T-helper 22 cell (primary cell): ENCODE measurements around the gene PTPN11.
"Not testable (repeated sequence)": the region's sequence is repeated elsewhere in the genome, so short reads cannot be mapped to it uniquely, and the experiment has no call there.

Experiments used
- DNase-seq: peaks from one replicate; pipeline ENCODE4 v3.0.0-alpha.2; 2020; ENCODE audit warnings: low read depth

The PTPN11 gene

DNA sequence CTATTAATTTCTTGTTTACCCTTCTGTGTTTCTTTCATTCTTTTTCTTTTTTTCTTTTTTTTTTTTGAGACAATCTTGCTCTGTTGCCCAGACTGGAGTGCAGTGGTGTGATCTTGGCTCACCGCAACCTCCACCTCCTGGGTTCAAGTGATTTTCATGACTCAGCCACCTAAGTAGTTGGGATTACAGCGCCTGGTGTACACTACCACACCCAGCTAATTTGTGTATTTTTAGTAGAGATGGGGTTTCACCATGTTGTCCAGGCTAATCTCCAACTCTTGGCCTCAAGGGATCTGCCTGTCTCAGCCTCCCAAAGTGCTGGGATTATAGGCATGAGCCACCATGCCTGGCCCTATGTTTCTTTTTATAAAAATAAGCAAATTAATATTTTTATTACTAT lies 29.4 kb downstream of the PTPN11 start:
- not testable (repeated sequence) for DNase-seq

DNA sequence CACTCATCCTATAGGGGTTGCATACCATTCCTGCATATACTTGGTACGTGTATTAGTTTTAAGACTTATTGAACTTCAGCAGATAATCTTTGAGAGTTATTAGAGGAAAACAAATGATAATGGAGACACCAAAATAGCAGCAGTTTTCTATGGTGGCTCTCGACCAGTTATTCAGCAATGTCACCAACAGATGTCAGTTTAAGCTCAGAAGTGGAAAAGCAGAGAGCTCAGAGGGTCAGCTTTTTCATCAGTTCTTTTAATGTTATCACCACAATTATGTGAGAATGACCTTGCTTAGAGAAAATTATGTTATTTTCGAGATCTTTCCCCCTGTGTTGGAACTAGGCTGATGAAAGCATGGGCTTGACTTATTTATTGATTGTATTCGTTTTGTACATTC lies 32.0 kb downstream of the PTPN11 start:
- no peak for DNase-seq

DNA sequence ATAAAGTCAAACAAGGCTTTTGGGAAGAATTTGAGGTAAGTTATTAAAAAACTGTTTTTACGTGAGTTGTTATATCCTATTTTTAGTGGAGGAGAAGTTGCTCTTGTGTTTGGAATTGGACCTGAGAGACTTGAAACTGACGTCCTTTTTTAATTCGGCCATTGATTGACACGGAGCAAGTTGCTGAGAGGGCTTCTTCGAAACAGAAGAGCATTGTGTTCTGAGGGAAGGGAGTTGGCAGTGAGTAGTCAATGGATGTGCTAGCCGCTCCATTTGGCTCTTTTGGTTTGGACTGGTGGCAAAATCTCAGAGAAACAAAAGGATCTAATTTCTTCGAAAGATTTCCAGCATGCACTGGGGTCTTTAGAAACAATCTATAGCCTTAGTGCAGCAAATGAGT lies 37.3 kb downstream of the PTPN11 start:
- DNase-seq, result no peak

DNA sequence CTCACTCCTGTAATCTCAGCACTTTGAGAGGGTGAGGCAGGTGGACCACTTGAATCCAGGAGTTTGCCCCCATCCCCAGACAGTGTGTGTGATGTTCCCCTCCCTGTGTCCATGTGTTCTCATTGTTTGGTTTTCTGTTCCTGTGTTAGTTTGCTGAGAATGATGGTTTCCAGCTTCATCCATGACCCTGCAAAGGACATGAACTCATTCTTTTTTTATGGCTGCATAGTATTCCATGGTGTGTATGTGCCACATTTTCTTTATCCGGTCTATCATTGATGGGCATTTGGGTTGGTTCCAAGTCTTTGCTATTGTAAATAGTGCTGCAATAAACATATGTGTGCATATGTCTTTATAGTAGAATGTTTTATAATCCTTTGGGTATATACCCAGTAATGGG lies 38.4 kb downstream of the PTPN11 start:
- not testable (repeated sequence) for DNase-seq

DNA sequence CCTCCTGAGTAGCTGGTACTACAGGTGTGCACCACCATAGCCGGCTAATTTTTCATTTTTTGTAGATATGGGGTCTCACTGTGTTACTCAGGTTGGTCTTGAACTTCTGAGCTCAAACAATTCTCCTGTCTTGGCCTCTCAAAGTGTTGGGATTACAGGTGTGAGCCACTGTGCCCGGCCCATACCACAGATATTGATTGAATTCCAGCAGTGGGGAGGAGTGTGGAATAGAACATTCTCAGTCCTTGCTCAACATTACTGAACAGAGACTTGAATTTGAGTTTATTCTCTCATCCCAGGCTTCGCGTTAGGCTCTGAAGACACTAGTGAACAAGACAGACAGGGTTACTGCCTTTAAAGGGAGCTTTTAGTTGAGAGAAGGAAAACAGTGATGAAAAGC lies 39.6 kb downstream of the PTPN11 start:
- DNase-seq, result no peak

DNA sequence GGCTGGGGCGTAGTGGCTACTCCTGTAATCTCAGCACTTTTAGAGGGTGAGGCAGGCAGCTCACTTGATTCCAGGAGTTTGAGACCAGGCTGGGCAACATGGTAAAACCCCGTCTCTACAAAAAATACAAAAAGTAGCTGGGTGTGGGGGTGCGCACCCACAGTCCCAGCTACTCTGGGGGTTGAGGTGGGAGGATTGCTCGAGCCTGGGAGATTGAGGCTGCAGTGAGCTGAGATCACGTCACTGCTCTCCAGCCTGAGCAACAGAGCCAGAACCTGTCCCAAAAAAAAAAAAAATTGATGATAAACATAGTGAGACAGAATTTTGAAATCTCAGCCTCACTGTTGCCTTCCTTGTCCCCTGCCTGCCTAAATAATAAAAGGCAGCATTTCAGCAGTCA lies 40.0 kb downstream of the PTPN11 start:
- DNase-seq, result no peak

DNA sequence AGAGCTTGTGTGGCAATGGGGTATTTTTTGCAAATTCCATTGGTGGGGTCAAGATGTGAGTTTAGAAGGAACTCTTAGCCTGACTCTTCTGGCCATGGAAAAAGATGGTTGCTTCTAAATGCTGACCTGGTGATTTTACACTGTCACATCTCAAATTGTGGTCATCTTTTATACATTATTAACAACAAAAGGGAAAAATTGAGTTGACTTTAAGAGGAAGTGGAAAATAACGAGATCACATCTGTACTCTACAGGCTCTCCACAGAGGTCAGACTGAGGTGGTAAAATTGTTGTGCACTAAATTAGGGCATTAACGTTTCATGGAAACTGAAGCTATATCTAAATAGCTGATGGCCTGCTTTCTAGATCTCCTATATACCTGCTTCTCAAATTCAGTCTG lies 44.7 kb downstream of the PTPN11 start:
- no peak for DNase-seq

DNA sequence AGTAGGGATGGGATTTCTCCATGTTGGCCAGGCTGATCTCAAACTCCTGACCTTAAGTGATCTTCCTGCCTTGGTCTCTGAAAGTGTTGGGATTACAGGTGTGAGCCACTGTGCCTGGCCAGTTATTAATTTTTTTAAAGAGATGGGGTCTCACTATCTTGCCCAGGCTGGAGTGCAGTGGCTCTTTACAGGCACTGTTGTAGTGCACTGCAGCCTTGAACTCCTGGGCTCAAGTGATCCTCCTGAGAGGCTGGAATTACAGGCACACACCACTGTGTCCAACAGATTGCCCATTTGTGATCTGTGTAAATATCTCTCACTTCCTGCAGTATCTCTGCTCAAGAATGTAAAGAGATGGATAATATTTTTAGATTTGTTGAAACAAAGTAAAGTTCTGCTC lies 45.9 kb downstream of the PTPN11 start:
- no peak for DNase-seq

DNA sequence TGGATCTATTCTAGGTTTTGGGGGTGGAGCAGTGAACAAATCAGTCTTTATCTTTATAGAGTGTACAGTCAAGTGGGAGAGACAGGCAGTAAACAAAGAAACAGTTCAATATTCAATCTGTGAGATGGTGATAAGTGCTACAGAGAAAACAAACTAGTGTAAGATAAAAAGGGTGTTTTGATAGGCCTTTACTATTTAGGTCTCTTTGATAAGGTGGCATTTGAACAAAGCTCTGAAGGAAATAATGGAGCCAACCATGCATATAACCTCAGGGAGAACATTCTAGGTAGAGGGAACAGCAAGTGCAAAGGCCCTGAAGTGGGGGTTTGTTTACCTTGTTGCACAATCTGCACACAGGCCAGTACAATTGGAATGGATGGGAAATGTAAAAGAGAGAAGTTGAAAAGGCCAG lies 47.3 kb downstream of the PTPN11 start:
- DNase-seq, result no peak

DNA sequence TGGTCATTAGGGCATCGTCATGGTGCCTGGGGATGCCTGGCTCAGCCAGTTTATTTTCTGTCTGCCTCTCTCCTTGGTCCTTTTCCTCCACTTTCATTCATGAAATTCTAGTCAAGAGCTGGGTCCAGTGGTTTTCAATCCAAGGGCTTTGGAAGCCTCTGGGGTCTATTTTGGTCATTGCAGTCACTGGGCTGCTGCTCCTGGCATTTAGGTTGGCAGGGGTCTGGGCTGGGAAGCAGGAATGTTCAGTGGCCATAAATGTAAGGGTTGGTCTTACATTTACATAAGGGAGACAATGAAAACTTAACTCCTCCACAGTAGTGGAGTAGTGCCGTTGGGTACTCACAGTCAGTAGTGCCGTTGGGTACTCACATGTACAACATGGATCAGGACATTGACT lies 48.1 kb downstream of the PTPN11 start:
- no peak for DNase-seq

DNA sequence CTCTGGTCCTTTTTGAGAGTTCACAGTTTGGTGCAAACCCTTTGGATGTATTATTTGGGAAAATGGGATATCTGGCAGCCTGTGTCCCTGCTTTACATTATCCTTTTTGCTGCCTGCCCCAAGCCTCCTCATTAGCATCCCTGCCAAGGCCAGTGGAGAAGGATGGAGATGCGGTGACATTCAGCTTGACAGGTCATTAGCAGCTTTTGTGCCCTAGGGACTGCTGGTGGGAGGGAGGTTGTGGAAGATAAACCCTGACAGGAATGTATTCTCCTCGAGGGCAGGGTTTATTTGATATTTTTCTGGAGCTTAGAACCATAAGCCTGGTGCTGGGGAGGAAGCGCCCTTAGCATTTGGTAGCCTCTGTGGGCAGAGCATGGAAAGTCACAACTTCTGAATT lies 49.3 kb downstream of the PTPN11 start:
- no peak for DNase-seq

DNA sequence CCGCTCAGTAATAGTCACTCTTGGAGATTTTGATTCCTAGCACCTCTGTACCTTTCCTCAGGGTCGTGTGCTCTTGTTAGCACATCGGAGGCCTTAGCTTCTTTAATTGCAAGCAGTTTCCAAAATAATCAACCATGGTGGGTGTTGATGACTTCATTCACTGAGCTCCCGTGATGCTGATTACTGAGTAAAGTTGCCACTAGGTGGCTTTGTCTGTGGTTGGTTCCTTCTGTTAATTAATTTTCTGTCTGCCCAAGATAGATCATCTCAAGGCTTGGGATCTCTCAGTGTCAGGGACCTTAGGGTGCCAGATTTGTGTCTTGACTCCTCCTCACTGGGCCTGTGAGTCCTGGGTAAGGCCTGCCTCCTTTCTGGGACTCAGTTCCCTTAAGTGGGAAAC lies 54.3 kb downstream of the PTPN11 start:
- DNase-seq, result no peak

DNA sequence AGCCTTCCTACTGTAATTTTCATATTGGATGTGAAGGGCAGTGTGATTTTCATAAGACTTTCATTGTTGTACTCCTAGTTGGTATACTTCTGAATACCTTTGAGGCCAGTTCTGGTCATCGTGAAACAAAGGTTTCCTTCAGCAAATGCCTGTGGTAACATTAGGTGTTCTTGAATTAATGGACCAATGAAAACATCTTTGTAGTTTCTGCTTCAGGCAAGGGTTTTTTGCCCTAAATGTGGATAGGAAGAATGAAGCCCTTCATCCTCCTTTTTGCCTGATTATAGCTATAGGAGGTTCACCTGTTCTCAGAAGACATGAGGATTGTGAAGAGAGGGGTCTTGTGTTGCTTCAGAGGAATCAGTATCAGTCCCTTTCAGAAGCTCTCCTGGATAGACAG lies 60.7 kb downstream of the PTPN11 start:
- no peak for DNase-seq

DNA sequence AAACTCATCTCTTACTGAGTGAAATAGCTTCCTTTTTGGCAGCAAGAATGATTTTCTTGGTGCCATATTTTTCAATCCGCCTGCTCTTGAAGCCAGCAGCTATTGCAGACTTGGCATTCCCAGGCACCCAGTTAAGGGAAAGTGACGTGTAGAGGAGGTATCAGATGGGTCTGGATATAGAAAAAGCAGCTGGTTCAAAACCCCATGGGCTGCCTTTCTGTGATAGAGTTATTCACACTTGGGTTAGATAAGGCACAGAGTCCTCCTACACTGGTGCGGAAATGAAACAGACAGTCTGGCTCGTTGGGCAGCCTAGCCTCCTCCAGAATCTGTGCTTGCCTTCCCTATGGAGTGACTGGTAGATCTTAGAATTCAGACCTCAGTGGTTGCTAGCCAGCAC lies 62.2 kb downstream of the PTPN11 start:
- DNase-seq, result no peak

DNA sequence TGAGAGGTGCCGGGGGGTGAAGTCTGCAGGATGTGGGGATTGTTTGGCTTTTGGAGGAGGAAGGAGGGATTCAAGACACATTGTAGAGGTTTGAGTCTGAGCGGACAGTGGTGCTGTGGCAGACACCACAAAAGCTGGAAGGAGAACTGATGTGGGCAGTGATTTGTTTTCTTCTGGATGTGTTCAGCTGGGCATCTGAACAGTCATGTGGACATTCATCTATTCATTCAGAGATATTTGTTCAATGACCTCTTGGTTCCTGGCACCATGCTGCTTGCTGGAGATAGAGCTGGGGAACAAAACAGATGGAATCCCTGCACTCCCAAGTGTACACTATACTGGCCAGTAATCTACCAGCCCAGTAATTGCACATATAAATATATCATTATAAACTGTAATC lies 64.0 kb downstream of the PTPN11 start:
- no peak for DNase-seq

DNA sequence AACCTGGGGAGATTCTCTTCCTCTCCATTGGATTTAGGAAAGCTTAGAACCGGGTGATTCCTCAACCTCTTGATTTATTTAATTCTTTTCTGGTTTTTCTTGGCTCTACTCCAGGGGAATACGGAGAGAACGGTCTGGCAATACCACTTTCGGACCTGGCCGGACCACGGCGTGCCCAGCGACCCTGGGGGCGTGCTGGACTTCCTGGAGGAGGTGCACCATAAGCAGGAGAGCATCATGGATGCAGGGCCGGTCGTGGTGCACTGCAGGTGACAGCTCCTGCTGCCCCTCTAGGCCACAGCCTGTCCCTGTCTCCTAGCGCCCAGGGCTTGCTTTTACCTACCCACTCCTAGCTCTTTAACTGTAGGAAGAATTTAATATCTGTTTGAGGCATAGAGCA lies 67.6 kb downstream of the PTPN11 start:
- no peak for DNase-seq

DNA sequence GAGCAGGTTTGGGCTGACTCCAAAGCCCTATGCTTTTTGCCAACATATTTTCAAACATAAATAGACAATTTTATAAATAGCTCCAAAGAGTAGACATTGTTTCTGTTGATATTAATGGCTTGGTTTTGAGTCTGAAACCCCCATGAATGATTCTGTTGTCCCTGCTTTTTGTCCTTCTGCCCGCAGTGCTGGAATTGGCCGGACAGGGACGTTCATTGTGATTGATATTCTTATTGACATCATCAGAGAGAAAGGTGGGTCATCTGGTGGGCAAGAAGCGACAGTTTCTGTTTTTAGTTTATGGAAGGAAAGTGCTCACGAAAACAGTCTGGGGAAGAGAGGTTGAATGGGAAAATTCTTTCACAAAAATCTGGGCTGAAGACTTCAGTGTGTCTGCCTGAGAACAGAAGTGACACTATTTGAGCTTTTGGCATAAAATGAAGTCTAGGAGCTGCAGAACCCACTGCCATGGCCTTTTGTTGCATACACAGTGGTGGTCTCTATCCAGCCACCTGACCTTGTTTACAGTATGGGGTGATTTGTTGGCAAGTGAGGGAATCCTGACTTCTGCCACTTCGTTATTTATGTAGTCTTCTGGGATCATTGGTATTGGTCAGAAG lies 69.6 kb downstream of the PTPN11 start:
- no peak for DNase-seq

DNA sequence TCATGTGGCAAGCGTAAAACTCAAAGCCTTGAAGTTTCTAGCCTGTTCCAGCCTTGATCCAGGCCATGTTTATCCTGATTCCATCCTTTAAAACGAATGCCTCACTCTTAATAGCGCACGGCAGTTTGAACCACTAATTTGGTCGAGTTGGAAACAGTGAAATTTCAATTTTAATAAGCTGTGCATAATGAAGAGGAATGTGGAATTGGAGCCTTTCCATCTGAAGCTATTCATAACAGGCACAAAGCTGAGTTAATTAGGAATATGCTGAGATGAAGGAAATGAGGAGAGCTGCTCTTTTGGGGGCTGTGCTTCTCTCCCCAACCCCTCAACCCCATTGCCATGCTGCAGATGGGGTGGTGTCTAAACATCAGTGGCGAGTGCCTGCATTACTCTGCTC lies 70.7 kb downstream of the PTPN11 start:
- DNase-seq, result no peak

DNA sequence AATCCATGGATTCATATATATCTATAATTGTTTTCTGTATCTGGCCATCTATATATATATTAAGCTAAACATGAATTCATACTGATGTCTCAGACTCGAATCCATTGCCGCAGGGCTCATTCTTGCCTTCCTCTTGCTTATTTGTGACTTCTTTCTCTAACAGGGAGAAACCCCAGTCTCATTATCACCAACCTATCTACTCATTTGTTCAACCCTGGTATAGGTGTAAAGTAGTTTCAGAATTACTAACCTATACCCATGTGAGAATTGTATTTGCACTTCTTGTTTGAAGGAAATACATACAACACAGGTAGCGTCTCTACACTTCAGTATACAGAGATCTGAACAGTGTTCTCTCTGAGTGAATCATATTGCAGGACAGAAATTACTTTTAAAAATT lies 77.7 kb downstream of the PTPN11 start:
- no peak for DNase-seq

DNA sequence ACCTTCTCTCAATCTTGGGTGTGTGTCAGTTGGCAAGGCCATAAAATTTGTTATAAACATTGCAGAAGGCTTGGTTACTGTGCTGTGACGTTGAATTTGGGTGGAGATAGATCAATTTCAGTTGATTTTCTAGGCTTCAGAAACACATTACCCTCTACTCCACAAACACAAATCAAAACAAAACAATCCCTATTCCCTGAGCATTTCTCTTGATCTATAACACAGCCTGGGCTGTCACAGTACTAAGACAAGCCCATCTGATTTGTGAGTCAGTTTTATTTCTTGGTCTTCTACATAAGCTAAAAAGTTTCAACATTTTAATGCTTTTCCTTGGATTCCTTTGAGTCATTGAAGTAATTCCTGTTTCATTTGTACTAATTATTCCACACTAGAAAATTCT lies 79.8 kb downstream of the PTPN11 start:
- DNase-seq, result no peak

DNA sequence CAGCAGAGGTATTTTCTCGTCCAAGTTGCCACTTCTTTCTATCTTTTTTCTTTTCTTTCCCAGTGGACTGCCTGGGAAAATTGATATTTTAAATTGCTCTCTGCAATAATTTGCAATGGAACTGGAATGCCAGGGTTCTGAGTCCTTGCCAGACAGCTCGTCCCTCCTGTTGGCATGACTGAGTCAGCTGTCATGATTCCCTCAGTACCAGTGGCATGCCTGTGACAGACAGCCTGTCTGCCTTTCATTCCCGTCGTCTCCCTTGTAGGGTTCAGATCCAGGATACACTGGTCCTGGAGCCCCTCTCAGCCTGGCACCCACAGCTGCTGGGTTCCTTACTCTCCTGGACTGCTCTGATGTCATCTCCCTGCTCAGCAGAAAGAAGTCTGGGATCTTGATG lies 84.8 kb downstream of the PTPN11 start:
- no peak for DNase-seq

DNA sequence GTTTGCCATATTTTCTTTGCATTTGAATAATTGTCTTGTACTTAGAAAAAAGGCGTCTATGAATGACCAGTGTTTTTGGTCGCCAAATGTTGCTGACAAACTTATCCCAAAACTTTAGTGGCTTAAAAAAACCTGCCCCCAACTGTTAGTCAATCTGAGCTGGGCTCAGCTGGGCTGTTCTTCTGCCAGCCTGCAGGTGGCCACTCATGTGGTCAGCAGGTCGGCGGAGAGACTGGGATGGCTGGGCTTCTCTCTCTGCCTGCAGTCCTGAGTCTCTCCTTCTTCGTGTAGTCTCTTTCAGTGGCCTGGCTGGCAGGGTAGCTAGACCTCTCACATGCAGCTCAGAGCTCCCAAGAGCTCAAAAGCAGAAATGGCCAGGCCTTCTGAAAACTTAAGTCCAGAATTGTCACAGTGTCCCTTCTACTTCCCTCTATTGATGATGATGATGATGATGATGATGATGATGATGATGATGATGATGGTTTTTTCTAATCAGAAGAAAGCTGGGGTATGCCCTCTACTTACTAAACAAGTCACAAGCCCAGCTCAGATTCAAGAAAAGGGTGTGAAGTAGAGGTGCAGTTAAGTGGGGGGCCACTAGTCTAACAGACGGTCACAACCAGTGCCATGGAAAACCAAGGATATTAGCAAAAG lies 87.9 kb downstream of the PTPN11 start:
- no peak for DNase-seq

DNA sequence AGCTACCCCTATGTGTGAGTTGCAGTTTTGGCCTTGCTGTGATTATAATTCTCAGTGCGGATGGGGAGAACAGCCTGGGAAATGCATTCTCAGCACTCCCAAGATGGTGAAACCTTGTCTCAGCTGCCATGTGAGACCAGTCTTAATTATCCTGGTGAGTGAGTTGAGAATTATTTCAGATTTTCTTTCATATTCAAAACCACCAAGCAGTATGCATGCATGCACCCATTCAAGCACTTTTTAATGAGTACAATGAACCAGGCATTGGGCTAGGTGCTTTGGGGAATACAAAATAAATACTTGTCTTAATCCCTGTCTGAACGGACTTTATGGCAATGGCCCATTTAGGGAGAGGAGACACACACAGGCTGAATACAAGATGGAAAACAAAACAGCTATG lies 94.7 kb downstream of the PTPN11 start:
- DNase-seq, result no peak

DNA sequence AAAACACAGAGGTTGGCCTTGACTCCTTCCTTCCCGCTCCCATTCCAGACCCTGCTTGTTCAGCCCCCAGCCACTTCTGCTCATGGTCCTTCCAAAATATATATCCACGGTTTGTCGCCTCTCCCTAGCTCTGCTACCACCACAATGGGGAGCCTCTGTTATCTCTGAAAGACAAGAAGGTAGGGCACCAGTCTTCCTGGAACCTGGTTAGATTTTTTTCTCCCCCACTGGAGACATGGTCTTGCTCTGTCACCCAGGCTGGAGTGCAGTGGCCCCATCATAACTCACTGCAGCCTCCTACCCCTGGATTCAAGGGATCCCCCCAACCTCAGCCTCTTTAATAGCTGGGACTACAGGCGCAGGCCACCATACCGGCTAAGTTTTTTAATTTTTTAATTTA lies 95.7 kb downstream of the PTPN11 start:
- DNase-seq, result no peak
